ENCODE data around the gene LRRC32.

Gene LRRC32

GRCh38 chr11:76683161-76684095 is 12.9 kb upstream of the LRRC32 start:
- H3K9me3 ChIP-seq (ENCODE audit: severe bottlenecking), result no peaks in the 10 kb centered on the region
- DNase-seq (ENCODE audit: low spot score), result no peak
- H3K27ac ChIP-seq (ENCODE audit: poor library complexity, severe bottlenecking), result no peak overlapping the region
- no peaks in the 10 kb centered on the region for H3K36me3 ChIP-seq (ENCODE audit: low read depth)
- ATAC-seq (ENCODE audit: low read depth), result no peak
- no peak overlapping the region for H3K4me3 ChIP-seq (ENCODE audit: severe bottlenecking)
- no peaks in the 10 kb centered on the region for H3K4me1 ChIP-seq (ENCODE audit: insufficient read depth, poor library complexity, severe bottlenecking)
- no peaks in the 10 kb centered on the region for H3K27me3 ChIP-seq (ENCODE audit: insufficient read depth, poor library complexity, severe bottlenecking)
- no peak for TF ChIP-seq CTCF (IDR thresholded peaks at IDR 0.05; ENCODE audit: poor library complexity, severe bottlenecking)

DNA sequence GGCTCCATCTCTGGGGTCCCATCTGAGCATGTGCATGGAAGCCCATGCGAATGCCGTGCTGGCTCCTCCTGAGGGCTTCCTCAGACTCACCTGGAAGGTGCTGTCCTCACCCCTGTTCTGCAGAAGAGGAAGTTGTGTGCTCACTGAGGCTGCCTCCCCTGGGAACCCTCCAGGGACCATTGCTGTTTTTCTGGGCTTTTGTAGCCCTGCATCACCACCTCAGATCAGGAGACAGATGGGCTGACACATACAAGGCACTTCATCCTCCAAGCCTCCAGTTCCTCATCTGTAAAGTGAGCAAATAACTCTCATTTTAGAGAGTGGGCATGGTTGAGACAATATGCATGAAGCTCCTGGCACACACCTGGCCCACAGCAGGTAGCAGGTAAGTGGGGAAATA is 12.1 kb upstream of the LRRC32 start:
- H3K4me1 ChIP-seq (ENCODE audit: insufficient read depth, poor library complexity, severe bottlenecking), result no peaks in the 10 kb centered on the region
- H3K27me3 ChIP-seq (ENCODE audit: insufficient read depth, poor library complexity, severe bottlenecking), result no peaks in the 10 kb centered on the region
- no peaks in the 10 kb centered on the region for H3K9me3 ChIP-seq (ENCODE audit: severe bottlenecking)
- TF ChIP-seq CTCF (IDR thresholded peaks at IDR 0.05; ENCODE audit: poor library complexity, severe bottlenecking), result no peak
- DNase-seq (ENCODE audit: low spot score) (no peak), ATAC-seq (ENCODE audit: low read depth) (no peak)
- H3K27ac ChIP-seq (ENCODE audit: poor library complexity, severe bottlenecking), result no peak overlapping the region
- H3K4me3 ChIP-seq (ENCODE audit: severe bottlenecking), result no peak overlapping the region
- no peaks in the 10 kb centered on the region for H3K36me3 ChIP-seq (ENCODE audit: low read depth)

- Histone ChIP-seq H3K4me1 (ENCODE audit: insufficient read depth, poor library complexity, severe bottlenecking) (no peaks in the 10 kb centered on the region), H3K4me3 (ENCODE audit: severe bottlenecking) (no peak overlapping the region), H3K9me3 (ENCODE audit: severe bottlenecking) (no peaks in the 10 kb centered on the region), H3K36me3 (ENCODE audit: low read depth) (no peaks in the 10 kb centered on the region), H3K27me3 (ENCODE audit: insufficient read depth, poor library complexity, severe bottlenecking) (no peaks in the 10 kb centered on the region), H3K27ac (ENCODE audit: poor library complexity, severe bottlenecking) (no peak overlapping the region)
- DNase-seq (ENCODE audit: low spot score) (no peak), ATAC-seq (ENCODE audit: low read depth) (no peak)
- TF ChIP-seq CTCF (IDR thresholded peaks at IDR 0.05; ENCODE audit: poor library complexity, severe bottlenecking), result no peak
These were observed 11.6 kb upstream of the LRRC32 start for GRCh38 chr11:76682106-76682505.

- peak; percentile 67; the same call in 2 of the 3 replicates for ATAC-seq (ENCODE audit: low read depth)
- no peaks in the 10 kb centered on the region for H3K4me1 ChIP-seq (ENCODE audit: insufficient read depth, poor library complexity, severe bottlenecking)
- TF ChIP-seq CTCF (IDR thresholded peaks at IDR 0.05; ENCODE audit: poor library complexity, severe bottlenecking), result peak; percentile 83
- H3K4me3 ChIP-seq (ENCODE audit: severe bottlenecking), result no peak overlapping the region
- no peak for DNase-seq (ENCODE audit: low spot score)
- H3K9me3 ChIP-seq (ENCODE audit: severe bottlenecking), result no peaks in the 10 kb centered on the region
- H3K27me3 ChIP-seq (ENCODE audit: insufficient read depth, poor library complexity, severe bottlenecking), result no peaks in the 10 kb centered on the region
- no peaks in the 10 kb centered on the region for H3K36me3 ChIP-seq (ENCODE audit: low read depth)
- no peak overlapping the region for H3K27ac ChIP-seq (ENCODE audit: poor library complexity, severe bottlenecking)
These were observed 10.2 kb upstream of the LRRC32 start for GRCh38 chr11:76680518-76681425.

Data from RWPE2 (cell line).